Tibial artery (tissue), 4 donors: ENCODE results near the gene YOD1.
A peak's percentile ranks its signal among the peaks of the same experiment; 100 is the strongest.

Source experiments
- DNase-seq, 2 donors: peaks; one replicate each; pipeline ENCODE4 v3.0.0-alpha.2; 2019
- H3K27ac ChIP-seq, 2 donors: fragments of 200-600 bp; sonication (generic) in 1 of 2; 1 replicate in 1 of 2; 2 replicates in 1 of 2; pipeline ENCODE4 v1.5.1; 2018 to 2019; ENCODE audit warnings: mild to moderate bottlenecking in 1 of 2
- H3K27me3 ChIP-seq, 2 donors: fragments of 200-600 bp; sonication (generic) in 1 of 2; one replicate each; pipeline versions ENCODE4 v1.5.1 to v1.6.0; 2016 to 2019
- H3K36me3 ChIP-seq, 3 donors: fragments of 200-600 bp; sonication (generic) in 2 of 3; one replicate each; pipeline ENCODE4 v1.5.1; 2016 to 2019; ENCODE audit warnings: mild to moderate bottlenecking in 2 of 3
- H3K4me1 ChIP-seq, 4 donors: fragments of 200-600 bp; sonication (generic) in 2 of 4; 1 replicate in 3 of 4; 2 replicates in 1 of 4; pipeline ENCODE4 v1.5.1; 2016 to 2019
- H3K4me3 ChIP-seq, 2 donors: fragments of 200-600 bp; sonication (generic) in 1 of 2; 1 replicate in 1 of 2; 2 replicates in 1 of 2; pipeline ENCODE4 v1.5.1; 2018 to 2019; ENCODE audit warnings: mild to moderate bottlenecking in 2 of 2
- H3K9me3 ChIP-seq, 3 donors: fragments of 200-600 bp; sonication (generic) in 1 of 3; one replicate each; pipeline ENCODE4 v1.5.1; 2016 to 2019
- intact Hi-C: fragments of 100-400 bp; cut with DNase I; formaldehyde crosslinking; loops from one replicate; pipeline ENCODE4 v1.15.0; 2023; ENCODE audit warnings: low total_unique reads
- TF ChIP-seq, protein P1 (sequence below), 2 experiments: fragments of 200-600 bp in 1 of 2; fragments of 450-650 bp in 1 of 2; IDR thresholded peaks; one replicate each; pipeline ENCODE4 v1.5.1; 2017 to 2019; ENCODE audit warnings: antibody characterized with exemption in 2 of 2, mild to moderate bottlenecking in 1 of 2, moderate library complexity in 1 of 2

YOD1 gene

GRCh38 chr1:207019661-207020060, 31.3 kb downstream of the YOD1 start:
- peaks cover 0 to 25% (median 5%) of the 10 kb centered on the region in 4 donors for H3K4me1 ChIP-seq
- H3K27me3 ChIP-seq, result no peaks in the 10 kb centered on the region
- no peaks in the 10 kb centered on the region for H3K9me3 ChIP-seq
- no peaks in the 10 kb centered on the region for H3K36me3 ChIP-seq
- intact Hi-C loops, result no loop called here
- TF ChIP-seq, protein P1, sequence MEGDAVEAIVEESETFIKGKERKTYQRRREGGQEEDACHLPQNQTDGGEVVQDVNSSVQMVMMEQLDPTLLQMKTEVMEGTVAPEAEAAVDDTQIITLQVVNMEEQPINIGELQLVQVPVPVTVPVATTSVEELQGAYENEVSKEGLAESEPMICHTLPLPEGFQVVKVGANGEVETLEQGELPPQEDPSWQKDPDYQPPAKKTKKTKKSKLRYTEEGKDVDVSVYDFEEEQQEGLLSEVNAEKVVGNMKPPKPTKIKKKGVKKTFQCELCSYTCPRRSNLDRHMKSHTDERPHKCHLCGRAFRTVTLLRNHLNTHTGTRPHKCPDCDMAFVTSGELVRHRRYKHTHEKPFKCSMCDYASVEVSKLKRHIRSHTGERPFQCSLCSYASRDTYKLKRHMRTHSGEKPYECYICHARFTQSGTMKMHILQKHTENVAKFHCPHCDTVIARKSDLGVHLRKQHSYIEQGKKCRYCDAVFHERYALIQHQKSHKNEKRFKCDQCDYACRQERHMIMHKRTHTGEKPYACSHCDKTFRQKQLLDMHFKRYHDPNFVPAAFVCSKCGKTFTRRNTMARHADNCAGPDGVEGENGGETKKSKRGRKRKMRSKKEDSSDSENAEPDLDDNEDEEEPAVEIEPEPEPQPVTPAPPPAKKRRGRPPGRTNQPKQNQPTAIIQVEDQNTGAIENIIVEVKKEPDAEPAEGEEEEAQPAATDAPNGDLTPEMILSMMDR (IDR thresholded peaks at IDR 0.05), result no peak
- no peak overlapping the region for H3K27ac ChIP-seq
- no peak overlapping the region for H3K4me3 ChIP-seq
- no peak for DNase-seq

DNA sequence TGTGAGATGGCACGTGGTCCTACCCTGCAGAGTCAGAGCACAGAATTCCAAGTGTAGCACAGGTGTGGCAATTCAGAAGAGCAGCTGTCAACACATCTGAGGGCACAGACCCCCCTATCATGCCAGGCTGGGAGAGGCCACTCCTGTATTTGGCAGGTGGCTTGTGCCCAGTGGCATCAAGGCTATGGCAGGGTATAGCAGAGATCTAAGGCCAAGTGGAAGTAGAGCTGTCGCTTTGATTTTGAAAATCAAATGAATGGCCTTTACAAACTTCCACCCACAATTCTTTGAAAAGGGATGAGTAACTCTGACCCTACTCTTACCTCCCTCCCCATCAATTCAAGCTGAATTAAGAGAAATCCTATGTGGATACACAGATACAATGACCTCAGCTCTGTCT, 31.8 kb downstream of the YOD1 start:
- intact Hi-C loops, result no loop called here
- H3K9me3 ChIP-seq, result no peaks in the 10 kb centered on the region
- H3K4me3 ChIP-seq, result no peak overlapping the region
- no peaks in the 10 kb centered on the region for H3K36me3 ChIP-seq
- TF ChIP-seq, protein P1 (IDR thresholded peaks at IDR 0.05), result no peak
- DNase-seq, result no peak
- H3K4me1 ChIP-seq, result peaks cover 0 to 20% (median 2%) of the 10 kb centered on the region in 4 donors
- H3K27ac ChIP-seq, result no peak overlapping the region
- no peaks in the 10 kb centered on the region for H3K27me3 ChIP-seq

DNA sequence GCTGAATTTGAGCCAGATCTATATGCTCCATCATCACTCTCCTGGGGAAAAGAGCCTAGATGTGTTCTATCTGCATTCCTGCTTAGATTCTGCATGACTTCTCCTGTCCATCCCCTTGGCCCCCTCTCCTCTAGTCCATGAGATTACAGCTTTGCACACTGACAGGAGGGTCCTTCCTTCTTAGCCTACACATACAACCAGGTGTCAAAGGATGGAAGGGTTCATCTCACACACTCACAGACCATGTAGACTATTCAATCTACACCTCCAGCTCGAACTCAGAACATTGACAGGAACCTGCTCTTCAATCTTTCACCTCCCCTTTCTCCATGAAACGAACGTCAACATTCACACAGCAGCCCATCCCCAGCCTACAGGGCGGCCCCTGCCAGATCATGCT, 32.3 kb downstream of the YOD1 start:
- H3K9me3 ChIP-seq, result no peaks in the 10 kb centered on the region
- intact Hi-C loops, result no loop called here
- DNase-seq, result no peak
- no peaks in the 10 kb centered on the region for H3K36me3 ChIP-seq
- H3K4me1 ChIP-seq, result peaks cover 0 to 16% (median 0%) of the 10 kb centered on the region in 4 donors
- no peaks in the 10 kb centered on the region for H3K27me3 ChIP-seq
- no peak overlapping the region for H3K27ac ChIP-seq
- TF ChIP-seq, protein P1 (IDR thresholded peaks at IDR 0.05), result no peak
- no peak overlapping the region for H3K4me3 ChIP-seq

DNA sequence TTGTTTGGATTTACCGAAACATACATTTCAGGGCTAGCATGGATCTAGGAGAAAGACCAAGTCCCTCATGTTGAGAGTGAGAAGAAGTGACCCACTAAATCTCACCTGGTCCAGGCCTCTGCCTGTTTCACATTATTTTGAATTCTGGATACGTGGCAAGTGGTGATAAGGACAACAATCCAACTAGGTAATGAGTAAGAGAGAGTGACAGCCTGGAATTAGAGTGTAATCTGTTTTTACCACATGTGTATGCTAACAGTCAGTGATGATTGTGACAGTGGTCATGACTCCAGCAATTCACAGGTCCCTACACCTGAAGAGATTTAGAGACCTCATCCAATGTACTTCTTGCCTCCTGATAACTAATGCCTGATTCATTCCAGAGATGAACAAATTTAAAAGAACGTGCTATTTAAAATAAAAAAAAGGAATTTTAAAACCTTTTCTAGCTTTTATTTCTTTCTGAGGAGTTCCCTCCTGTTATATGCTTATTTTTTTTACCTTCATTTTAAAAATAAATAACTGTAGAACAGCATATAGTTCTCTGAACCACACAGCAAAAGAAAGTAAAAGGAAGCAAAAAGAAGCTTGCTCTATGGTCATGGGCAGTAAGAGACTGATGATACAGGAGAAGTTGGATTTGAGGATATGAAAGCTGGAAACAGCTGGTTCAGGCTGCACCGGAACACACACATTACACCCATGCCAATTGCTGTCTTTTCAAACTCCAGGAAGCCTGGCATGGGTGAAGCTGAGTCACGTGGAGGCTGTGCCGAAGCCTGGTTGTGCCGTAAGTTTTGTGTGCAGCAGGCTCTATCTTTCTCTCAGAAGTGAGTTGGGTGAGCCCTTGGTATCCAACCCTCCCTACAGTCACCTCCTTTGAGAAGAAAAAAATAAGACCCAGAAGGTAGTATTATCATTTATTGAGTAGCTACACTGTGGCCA, 33.1 kb downstream of the YOD1 start:
- H3K27ac ChIP-seq, result no peak overlapping the region
- intact Hi-C loops, result no loop called here
- TF ChIP-seq, protein P1 (IDR thresholded peaks at IDR 0.05), result no peak
- peak in 1 of 2 donors; percentile 74 for DNase-seq
- H3K4me1 ChIP-seq, result peaks cover 0 to 13% (median 0%) of the 10 kb centered on the region in 4 donors
- no peaks in the 10 kb centered on the region for H3K9me3 ChIP-seq
- H3K36me3 ChIP-seq, result no peaks in the 10 kb centered on the region
- H3K4me3 ChIP-seq, result no peak overlapping the region
- no peaks in the 10 kb centered on the region for H3K27me3 ChIP-seq

DNA sequence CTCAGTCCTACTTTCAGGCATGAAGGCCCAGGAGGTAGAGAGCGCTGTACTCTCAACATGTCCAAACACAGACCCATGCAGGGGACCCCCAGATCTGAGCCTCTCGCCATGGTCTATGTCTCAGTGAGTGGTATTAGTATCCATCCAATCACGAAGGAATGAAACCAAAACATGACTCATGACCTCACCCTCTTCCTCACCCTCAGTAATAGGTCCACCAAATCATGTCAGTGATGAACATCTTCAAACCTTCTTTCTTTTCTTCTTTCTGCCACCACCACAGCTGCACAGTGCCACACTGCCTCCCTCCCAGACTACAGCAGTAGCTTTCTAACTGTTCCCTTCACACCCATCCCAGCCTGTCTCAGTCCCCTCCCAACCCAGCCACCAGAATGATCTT, 35.2 kb downstream of the YOD1 start:
- intact Hi-C loops, result no loop called here
- Histone ChIP-seq H3K27me3 (no peaks in the 10 kb centered on the region), H3K27ac (no peak overlapping the region), H3K4me3 (no peak overlapping the region), H3K9me3 (no peaks in the 10 kb centered on the region), H3K4me1 (no peaks in the 10 kb centered on the region), H3K36me3 (no peaks in the 10 kb centered on the region)
- TF ChIP-seq, protein P1 (IDR thresholded peaks at IDR 0.05), result no peak
- no peak for DNase-seq
